COR-L47 (cell line): ENCODE results near the gene ITPR1.

ENCODE experiments used
- DNase-seq: peaks from one replicate; lab custom pipeline; 2025; lab: John Stamatoyannopoulos, UW

Gene ITPR1

DNA sequence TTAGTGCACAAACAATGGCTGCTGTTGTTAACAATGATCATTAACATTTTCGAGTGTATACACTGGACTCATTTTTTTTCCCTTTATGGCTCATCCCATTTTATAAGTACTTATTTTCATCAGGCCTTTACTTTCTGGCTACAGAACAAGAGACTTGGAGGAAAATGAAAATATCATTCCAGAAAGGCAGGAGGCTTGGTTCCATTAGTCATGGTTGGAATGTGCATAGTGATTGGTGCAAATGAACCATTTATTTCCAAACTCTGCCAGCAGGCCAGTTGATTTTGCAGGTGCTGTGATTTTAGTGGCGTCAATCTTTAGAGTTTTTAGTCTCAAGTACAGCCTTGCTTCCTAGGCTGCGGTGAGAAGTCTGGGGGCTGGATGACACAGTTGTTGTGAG, 151.8 kb downstream of the ITPR1 start:
- DNase-seq = no peak

DNA sequence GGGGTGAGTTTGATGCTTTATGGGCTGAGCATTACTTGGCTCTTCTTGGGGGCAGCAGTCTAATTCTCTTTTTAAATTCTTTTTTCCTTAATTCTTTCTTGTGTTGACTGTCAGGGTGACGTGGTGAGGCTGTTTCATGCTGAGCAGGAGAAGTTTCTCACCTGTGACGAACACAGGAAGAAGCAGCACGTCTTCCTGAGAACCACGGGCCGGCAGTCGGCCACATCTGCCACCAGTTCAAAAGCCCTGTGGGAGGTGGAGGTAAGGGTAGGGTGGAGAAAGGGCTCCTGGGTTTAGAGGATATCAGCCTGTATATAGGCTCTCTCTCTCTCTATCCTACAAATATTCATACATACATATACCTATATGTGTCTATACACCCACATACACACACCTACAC, 152.3 kb downstream of the ITPR1 start:
- DNase-seq = no peak

GRCh38 chr3:4647411-4647810, 154.3 kb downstream of the ITPR1 start:
- no peak for DNase-seq

- DNase-seq = no peak
Measured at GRCh38 chr3:4655145-4656045, 162.2 kb downstream of the ITPR1 start.

- DNase-seq = no peak
Measured at GRCh38 chr3:4656059-4656458, 162.9 kb downstream of the ITPR1 start.

- no peak for DNase-seq
Measured at GRCh38 chr3:4656626-4657328, 163.6 kb downstream of the ITPR1 start.

- no peak for DNase-seq
Measured at GRCh38 chr3:4660936-4661335, 167.8 kb downstream of the ITPR1 start.

GRCh38 chr3:4664412-4664811, 171.3 kb downstream of the ITPR1 start:
- no peak for DNase-seq

GRCh38 chr3:4665197-4665596, 172.0 kb downstream of the ITPR1 start:
- DNase-seq = no peak

- DNase-seq = no peak
Measured at GRCh38 chr3:4666071-4666470, 172.9 kb downstream of the ITPR1 start.

- DNase-seq = no peak
Measured at GRCh38 chr3:4670352-4670751, 177.2 kb downstream of the ITPR1 start.

DNA sequence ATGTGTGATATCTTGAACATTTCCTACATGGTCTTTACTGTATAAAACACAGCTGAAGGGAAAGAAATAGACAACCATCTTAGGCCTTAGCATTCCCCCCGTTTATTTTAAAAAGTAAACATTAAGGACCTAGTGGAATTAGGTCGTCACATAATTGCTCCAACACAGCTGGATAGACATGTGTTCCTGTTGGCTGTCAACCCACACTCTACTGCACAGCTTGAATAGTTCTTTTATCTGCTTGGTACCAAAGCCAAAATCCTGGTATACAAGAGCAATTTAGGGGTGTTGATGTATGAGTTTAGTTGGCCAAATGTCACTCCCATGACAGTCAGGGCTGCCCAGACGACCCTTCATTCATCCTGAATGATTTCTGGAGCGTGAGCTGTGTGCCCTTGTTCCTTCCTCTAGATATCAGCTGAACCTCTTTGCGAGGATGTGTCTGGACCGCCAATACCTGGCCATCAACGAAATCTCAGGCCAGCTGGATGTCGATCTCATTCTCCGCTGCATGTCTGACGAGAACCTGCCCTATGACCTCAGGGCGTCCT, 179.7 kb downstream of the ITPR1 start:
- DNase-seq = no peak

DNA sequence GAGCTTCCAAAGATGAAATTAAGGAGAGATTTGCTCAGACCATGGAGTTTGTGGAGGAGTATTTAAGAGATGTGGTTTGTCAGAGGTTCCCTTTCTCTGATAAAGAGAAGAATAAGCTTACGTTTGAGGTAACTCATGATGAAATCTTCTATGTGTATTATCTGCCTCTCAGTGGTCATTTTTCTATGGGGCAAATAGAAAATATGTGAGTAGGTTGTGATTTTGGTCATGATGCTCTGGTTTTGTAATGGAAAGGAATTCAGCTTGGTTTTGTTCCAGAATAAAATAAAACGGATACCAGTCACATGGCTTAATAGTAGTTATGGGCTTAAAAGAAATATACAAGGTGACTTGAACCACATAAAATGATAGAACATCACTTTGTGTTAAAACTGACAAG, 181.1 kb downstream of the ITPR1 start:
- no peak for DNase-seq

DNA sequence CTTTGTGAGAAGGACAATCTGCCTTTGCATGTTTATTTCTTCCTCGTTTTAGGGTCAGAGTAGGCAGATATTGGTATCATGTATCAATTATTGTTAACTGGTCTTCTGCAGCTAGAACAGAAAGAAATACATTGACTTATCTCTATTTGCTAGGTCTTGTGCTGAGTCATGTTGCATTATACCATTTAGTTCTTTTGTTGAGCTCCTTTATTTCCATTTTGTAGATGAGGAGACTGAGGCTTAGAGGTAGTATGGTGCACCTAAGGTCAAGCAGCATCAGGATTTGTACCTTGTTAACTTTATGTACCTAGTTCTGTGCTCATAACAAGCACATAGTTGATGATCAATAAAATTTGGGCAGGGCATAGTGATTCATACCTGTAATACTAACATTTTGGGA, 182.6 kb downstream of the ITPR1 start:
- no peak for DNase-seq

GRCh38 chr3:4678320-4678719, 185.2 kb downstream of the ITPR1 start:
- no peak for DNase-seq

- DNase-seq = no peak
Measured at GRCh38 chr3:4680227-4680691, 187.1 kb downstream of the ITPR1 start.

- DNase-seq = no peak
Measured at GRCh38 chr3:4680871-4681300, 187.7 kb downstream of the ITPR1 start.

DNA sequence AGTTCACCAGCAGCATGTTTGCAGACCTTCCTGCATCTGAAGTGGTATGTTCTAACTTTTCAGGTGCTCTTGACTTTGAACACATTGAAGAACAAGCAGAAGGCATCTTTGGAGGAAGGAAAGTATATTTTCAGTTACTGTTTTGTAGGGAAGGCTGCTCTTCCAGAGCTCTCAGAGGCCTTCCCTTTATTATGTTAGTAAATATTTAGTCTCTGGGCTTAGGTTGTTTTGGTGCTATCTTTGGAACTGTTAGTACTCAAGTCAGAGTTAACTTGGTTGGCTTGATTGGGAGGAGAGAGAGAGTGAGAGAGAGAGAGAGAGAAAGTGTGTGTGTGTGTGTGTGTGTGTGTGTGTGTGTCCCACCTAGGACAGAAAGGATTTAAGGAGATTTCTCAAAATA, 188.2 kb downstream of the ITPR1 start:
- DNase-seq = no peak

- DNase-seq = no peak
Measured at GRCh38 chr3:4684117-4684516, 191.0 kb downstream of the ITPR1 start.

GRCh38 chr3:4684976-4685375, 191.8 kb downstream of the ITPR1 start:
- DNase-seq = no peak

DNA sequence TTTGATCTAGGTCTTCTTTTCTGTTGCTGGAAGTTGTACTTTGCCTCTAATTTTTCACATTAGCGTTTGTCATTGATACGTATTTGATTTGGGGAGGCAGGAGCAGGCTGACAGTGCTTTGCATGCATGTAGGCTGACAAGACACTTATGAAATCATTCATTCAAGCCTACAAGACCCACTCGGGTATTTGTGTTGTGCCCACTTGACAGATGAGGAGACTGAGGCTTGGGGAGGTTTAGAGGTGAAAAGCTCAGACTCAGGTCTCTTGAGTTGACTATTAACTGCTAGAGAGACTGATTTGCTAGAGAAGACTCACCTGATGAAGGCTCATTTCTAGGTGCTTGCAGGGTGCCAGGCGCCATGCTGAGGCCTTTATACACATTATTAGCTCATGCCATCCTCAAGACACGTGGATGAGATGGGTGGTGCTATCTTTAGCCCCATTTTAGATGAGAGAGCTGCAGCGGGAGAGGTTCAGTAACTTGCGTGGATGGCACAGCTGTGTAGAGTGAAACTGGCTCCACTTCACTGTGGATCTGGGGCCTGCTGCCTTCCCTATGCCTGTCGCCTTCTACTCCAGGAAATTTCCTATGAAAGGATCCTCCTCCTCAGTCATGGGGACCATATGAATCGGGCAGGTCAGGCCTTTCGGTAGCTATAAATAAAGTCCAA, 192.7 kb downstream of the ITPR1 start:
- no peak for DNase-seq

- no peak for DNase-seq
Measured at GRCh38 chr3:4686619-4687018, 193.5 kb downstream of the ITPR1 start.
